HG02943 (cell line): Measurements from ENCODE around the gene CCDC85C.
A peak's percentile ranks its signal among the peaks of the same experiment; 100 is the strongest.

Experiments used
- ATAC-seq: cut with Tn5 transposase; IDR thresholded peaks from one replicate; pipeline ENCODE4 v1.9.1; 2021; ENCODE audit warnings: mild to moderate bottlenecking, low read depth, moderate library complexity; ENCODE audit not compliant: unreplicated experiment

The CCDC85C gene

DNA sequence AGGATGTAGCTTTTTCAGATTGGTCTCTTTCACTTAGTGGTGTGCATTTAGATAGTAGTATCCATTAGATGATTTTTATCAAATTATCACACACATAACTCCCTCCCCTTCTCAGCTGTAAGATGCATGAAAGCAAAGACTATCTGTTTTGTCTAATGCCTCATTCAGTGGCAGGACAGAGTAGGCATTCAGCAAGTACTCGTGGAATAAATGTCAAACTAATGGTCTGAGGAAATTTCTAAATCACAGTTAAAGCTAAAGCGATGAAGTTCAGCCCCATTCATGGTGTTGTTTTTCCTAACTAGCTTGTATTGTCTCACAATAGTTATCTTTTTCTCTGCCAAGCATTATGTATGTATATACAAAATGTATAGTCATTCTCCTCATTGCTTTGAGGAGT is 106.7 kb downstream of the CCDC85C start:
- no peak for ATAC-seq

DNA sequence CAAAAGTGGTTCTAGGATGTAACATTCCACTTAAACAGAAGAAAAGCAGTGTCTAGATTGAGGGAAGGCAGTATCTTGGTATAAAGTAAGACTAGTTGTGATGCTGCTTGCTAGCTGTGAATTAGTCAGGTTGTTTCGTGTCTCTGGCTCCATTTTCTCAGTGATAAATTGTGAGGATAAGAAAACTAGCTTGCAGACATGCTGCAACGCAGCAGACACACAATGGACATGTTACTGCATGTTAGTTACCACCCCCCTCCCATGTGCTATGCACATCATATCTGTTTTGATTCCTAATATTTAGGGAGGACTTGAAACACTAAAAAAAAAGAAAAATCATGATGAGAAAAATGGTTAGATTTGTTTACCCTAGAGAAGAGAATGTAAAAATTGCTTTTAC is 119.9 kb downstream of the CCDC85C start:
- ATAC-seq: no peak

- no peak for ATAC-seq
Measured at GRCh38 chr14:99481745-99482099, 122.3 kb downstream of the CCDC85C start.

GRCh38 chr14:99480917-99481744 is 122.9 kb downstream of the CCDC85C start, which contains the start of gene CCNK:
CCNK (plus strand) TSS chr14:99481409; CDS start chr14:99492678, 11,269 bp downstream.
- ATAC-seq: peak; percentile 86

- ATAC-seq: peak; percentile 6
Measured at GRCh38 chr14:99479906-99480869, 123.8 kb downstream of the CCDC85C start, which contains the start of gene SETD3. SETD3 (minus strand) TSS chr14:99480859; CDS start chr14:99465805, 15,054 bp downstream.

GRCh38 chr14:99479160-99479905 is 124.7 kb downstream of the CCDC85C start:
- no peak for ATAC-seq

DNA sequence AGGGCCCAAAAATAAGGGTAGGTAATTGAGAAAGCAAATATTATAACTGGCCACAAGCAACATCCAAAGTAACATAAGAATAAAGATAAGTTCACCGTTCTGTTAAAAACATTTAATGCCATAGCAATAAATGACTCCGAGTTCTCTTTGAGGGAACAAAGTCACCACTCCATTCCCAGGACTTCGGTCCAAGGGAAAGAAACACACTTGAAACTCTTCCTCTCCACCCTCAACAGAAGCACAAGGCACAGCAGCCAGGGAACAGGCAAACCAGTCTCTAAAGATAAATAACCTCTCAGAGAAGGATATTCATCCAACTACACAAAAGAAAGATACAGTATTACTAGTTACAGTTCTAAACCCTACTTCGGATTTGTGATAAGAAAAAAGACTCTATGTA is 125.9 kb downstream of the CCDC85C start:
- ATAC-seq: no peak

DNA sequence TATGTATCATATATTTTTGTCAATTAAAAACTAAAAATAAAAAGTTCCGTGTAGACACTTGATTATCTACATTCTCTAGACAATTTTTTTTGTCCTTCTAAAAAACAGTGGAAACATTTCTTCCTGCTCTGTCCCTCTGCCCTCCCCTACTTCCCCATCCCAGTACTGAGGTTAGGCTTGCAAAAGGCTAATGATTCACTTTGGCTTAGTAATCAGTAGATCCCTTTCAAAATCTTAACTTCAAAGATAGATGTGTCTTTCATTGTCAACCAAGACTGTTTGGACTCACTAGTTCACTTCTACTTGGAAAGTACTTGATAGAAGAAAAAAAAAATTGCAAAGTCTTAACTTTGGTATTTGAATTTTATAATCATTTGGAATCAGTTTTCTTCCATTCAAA is 127.1 kb downstream of the CCDC85C start:
- no peak for ATAC-seq

DNA sequence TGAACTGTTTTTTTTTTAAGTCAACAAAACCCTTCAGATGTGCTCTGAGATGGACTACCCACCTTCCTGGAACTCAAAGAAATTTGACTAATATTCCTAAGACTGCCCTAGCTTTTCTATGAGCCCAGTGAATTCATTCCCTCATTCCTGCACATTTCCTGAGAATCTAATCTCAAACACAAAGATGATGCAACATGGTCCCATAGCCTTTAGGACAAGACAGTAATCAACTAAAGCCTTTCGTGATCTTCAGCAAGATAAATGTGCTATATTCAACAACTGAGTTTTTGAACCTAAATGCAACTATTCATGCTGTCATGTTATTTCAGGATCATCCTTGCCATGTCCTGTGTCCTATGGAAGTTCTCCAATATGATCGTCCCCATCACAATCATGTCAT is 128.3 kb downstream of the CCDC85C start:
- ATAC-seq: no peak

DNA sequence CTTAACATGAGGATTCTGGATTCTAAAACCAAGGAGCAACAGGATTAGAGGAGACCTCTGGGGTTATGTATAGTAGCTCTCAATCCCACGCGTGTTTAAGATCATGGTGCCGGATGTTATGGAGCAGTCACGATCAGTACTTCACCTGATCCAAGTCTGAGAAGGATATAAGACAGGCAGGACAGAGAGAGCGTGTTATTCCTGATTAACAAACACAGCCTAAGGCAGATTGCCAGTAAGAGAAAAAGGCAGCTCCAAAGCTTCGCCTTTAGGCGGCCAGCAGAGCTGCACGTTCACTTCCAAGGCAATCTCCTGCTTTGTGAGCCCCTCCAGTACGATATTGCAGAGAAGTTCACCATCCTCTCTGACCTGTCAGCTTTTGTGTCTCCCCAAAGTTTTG is 128.8 kb downstream of the CCDC85C start:
- no peak for ATAC-seq

DNA sequence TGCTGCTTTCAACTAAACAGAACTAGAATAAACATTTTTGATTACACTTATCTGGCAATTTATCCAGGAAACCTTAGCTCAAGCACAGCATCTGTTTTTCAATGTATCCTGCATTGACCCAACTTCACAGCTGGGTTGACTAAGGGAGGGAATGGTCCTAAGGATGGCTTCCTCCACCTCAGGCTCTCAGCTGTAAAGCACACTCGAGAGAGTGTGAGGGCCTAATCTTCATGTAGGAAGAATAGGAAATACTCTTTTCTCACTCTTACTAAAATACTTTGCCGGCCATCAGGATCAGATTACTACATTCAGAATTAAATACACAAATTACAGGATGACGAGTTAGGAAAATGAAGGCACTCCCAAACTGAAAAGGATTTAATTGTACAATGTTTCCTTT is 130.5 kb downstream of the CCDC85C start:
- ATAC-seq: no peak

DNA sequence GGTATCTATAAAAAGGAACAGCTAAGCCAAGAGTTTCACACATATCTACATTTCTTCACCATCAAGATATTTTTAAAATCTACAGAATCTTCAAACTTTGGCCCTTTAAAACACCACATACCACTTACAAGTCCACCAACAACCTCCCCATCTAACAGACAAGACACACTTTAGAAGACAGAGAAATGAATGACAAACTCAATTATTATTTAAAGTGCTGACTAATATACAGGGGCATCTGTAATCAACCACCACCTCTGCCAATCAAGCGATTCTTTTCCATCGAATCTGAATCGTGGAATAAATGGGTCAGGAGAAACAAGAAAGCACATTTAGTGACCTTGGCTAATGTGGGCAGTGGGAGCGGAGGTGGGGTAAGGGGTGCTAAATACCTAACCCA is 131.1 kb downstream of the CCDC85C start:
- ATAC-seq: no peak

GRCh38 chr14:99471731-99472130 is 132.3 kb downstream of the CCDC85C start:
- ATAC-seq: no peak

GRCh38 chr14:99468836-99469592 is 135.0 kb downstream of the CCDC85C start:
- ATAC-seq: no peak

GRCh38 chr14:99468081-99468480 is 135.9 kb downstream of the CCDC85C start:
- no peak for ATAC-seq

- ATAC-seq: no peak
Measured at GRCh38 chr14:99467336-99468078, 136.5 kb downstream of the CCDC85C start.

DNA sequence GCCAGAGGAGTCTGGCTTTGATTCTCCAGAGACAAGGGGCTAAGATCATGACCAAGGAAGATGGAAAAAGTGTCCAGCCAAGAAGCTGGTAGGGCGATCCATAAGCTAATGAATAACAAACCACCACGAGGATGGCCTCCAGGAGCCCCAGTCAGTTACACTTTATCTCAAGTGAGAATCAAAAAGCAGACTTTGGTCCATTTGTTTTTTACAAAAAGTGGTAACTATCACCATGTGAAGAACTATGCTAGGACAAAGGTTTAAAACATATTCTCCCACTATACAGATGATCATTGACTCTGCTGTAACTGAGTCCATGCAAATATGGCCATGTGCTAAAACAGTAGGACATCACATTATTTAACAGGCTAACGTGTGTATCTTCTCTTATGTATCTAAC is 137.2 kb downstream of the CCDC85C start:
- ATAC-seq: no peak

DNA sequence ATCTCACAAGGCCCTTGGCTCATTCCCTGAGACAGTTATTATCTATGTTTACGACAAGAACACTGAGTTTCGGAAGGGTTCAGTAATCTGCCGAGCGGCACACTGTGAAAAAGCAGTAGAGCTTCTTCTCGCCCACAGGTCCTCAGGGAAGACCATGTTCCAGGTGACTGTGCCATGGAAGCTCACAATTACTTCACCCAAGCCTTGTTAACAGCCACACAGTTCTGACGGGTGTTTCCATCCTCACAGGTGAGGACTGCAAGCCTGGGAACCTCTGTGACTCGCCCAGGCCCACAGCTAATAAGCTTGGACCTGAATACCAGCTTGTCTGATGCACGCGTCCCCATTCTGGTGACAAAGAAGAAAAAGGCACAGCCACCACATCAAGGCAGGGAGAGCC is 138.7 kb downstream of the CCDC85C start:
- no peak for ATAC-seq

DNA sequence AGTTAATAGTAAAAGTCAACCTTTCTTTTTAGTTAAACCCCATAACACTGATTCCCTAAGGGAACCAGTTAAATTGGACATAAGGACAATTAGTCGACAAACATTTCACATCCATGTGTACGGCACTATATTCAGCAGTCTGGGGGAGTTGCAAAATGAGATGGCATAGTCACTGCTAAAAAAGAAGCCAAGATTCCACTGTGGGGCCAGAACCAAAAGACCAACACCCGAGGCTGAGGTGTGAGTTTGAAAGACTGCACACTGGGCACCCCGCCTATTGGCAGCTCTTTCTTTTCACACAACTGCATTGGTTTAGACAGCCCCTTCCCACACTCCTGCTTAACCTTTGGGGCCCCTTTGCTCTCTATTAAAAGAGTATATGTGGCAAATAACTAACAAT is 140.0 kb downstream of the CCDC85C start:
- no peak for ATAC-seq
